DMS79 (cell line): Measurements from ENCODE around the gene VGLL2.
"Not testable (repeated sequence)": the region's sequence is repeated elsewhere in the genome, so short reads cannot be mapped to it uniquely, and the experiment has no call there.

Experiments used
- DNase-seq: peaks from one replicate; lab custom pipeline; 2025; lab: John Stamatoyannopoulos, UW

Gene VGLL2

GRCh38 chr6:117265410-117266256, at the start of gene VGLL2:
TSS of gene VGLL2 (plus strand) at chr6:117265558. CDS start at chr6:117265764, 206 bp downstream.
- peak; percentile 19 for DNase-seq

GRCh38 chr6:117222861-117223260, 42.5 kb upstream of the VGLL2 start:
- DNase-seq: no peak

DNA sequence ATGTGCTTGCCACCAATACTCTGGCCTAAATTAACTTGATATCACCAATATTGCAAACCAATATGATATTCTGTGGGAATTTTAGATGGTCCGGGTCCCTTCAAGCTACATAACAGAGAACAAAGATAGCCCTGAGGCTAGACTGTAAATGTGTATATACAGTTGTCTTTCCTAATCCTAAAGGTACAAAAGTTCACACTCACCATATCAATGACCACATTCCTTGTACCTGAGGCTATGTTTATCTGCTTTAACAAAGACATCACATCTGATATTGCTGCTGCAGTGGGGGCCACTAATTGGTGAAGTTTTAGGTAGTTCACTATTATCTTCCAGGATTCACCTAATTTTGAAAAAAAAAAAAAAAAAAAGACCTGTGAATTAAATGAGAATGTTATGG, 38.6 kb upstream of the VGLL2 start:
- no peak for DNase-seq

GRCh38 chr6:117227245-117227962, 38.0 kb upstream of the VGLL2 start:
- DNase-seq: no peak

DNA sequence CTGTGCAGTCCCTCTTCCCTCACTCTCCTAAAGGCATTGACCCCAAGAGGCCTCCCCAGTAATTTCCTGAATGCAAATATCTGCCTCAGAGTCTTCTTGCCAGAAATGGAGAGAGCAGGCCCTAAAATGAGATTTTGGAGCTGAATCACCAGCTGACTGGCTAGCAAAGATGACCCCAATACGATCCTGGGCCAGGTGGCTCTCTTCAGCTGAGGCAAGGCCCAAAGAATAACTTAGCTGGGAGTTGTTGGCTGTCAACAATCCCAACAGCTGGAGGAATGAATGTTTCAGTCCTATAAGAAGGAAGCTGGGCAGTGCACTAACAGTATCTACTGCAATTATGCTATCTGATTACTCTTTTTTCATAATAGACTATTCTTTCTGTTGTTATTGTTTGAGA, 37.2 kb upstream of the VGLL2 start:
- no peak for DNase-seq

GRCh38 chr6:117229870-117230269, 35.5 kb upstream of the VGLL2 start:
- no peak for DNase-seq

DNA sequence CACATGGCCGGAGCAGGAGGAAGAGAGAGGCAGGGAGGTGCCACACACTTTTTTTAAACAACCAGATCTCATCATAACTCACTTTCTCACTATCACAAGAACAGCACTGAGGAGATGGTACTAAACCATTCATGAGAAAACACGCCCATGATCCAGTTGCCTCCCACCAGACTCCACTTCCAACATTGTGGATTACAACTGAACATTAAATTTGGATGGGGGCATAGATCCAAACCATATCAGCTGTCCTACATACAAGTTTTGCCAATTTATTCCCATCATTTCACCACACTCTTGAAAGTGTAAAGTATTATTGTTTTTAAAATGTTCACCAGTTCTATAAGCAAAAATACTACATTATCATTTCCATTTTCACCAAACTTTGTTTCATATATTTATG, 33.9 kb upstream of the VGLL2 start:
- DNase-seq: no peak

DNA sequence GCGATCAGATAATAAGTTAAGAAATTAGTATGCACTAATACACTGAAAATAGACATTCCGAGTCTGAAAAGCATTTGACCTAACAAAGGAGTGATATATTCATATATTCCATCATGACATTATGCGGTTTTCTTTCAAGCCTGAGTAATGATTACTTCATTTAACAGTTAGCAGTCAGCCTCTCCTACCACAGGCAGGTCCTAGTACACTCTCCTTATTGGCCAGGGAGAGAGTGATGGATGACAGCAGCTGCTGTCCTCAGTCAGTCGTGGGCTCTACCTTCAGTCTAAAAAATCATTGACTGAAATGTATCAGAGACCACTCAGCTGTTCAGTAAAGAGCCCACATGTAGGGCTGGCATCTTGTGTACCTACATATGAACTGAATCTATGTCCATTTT, 33.2 kb upstream of the VGLL2 start:
- no peak for DNase-seq

DNA sequence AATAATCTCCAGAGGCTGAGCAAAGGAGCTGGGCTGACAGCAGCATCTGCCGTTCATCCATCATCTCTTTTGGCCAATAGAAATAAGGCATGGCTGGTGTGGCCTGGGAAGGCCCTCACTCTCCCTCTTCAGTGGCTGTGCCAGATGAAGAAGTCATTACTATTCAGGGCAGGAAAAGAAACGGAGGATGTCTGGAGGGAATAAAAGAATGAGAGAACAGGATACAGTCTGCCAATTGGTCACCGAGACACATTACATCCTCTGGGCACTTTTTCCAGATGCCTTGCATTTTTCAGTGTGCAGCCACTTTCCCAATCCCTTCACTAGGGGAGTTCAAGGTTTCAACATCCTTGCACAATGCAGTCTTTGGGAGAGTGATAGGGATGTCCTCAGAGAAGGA, 32.2 kb upstream of the VGLL2 start:
- no peak for DNase-seq

DNA sequence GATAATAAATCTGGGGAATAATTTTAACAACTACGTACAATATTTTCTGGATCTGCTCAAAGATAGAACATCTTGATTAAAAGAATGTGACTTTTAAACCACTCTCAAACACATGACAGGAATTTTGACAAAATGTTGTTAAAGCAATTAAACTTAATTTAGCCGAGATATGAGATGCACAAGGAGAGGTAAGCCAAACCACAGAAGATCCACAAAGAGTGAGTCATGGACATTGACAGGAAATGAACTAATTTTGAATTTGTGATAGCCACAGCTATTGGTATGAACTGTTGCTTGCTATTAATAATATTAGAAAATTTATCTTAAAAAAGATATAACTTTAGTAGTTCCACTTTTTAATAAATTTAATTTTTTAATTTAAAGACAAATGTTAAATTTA, 27.8 kb upstream of the VGLL2 start:
- no peak for DNase-seq

GRCh38 chr6:117244571-117244970, 20.8 kb upstream of the VGLL2 start:
- not testable (repeated sequence) for DNase-seq

GRCh38 chr6:117244979-117245378, 20.4 kb upstream of the VGLL2 start:
- DNase-seq: not testable (repeated sequence)

DNA sequence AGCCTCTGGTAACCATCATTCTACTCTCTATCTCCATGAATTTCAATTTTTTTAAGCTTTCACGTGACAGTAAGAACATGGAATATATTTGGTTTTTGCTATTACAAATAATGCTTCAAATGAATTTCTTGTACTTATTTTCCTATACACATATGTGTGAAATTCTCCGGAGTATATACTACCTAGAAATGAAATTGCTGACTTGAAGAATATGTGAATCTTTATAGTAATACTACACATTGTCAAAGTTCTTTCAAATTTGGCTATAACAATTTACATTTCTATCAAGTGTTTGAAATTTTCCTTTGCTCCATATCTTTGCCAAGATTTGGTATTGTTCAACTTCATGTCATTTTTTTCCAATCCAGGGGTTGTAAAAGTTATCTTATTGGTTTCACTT, 11.6 kb upstream of the VGLL2 start:
- no peak for DNase-seq

- DNase-seq: no peak
These were observed 2.6 kb upstream of the VGLL2 start for GRCh38 chr6:117262799-117263198.

- no peak for DNase-seq
These were observed 1.9 kb upstream of the VGLL2 start for GRCh38 chr6:117263353-117263927.

GRCh38 chr6:117264369-117264691, 1.0 kb upstream of the VGLL2 start:
- no peak for DNase-seq

DNA sequence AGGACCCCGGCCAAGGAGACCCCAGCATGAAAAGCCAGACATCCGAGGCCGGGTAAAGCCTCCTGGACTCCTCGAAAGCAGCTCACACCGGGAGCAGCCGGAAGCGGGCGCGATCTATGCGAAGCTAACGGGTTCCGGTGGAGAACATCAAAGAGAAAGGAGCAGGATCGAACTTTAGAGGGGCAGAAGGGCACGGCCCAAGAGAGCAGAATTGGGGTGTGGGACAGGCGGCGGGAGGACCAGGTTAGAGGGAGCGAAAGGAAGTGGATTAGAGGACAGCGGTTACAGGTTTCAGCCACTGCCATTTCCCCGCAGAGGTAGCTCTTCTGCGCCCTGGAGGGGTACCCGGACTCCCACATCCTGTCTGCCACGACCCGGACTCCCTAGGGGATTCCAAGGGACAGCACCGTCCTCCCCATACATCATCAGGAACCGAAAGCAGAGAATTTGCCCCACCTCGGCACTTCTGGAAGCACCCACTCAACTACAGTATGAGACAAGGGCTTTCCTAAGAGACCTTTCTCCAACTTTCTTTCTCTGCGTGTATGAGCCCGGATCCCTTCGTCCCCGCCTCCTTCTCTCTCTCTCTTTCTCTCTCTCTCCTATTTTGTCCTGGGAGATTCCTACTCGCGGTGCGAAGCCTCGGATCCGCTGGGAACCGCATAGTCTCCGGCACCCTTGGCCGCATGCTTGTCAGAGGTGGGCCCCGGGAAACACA, 507 bp upstream of the VGLL2 start:
- DNase-seq: no peak

DNA sequence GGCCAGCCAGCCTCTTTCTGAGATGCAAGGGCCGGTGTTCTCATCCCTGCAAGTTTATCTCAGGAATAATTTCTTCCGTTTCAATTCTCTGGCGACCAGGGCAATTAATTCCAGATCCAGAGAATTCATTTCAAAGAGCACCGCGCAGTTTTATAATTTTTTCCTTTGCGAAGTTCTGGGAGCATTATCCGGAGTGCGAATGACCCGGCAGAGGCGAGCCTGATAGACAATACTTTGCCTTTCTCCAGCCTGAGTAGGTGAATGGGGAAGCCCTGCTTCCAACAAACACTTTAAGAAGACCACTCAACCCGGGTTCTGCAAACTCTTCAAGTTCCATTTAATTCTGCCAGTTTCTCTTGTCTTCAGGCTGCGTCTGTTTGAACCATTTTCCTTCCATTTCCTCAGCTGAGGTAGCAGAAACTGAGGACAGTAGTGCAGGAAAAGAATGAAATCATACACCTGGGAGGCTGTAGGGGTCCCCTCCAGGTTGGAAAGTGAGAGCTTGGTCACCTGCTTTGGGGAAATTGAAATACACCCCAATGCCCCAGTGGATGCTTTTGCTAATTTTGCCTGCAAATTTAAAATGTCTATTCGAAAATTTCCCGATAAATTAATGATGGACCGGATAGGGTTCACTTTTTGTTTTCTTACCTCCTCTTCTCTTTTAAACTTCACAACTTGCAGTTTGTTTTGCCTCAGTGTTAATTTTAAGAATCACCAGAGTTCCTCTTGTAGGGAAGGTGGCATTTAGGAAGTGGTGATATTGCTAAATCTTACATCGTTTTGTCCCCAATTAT, 1.1 kb downstream of the VGLL2 start:
- DNase-seq: no peak

DNA sequence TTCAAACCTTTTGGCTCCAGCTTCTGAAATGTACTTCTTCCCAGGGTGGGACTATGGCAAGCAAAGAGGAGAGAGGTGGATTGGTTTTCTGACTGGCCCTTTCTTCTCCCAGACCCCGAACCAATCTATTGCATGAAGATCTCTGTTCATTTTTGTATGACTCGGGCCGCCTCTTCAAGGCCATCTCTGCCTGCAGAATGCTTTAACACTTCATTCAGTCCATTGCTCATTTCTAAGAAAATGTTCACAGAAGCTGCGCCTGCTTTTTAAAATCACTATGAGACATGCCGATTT, 1.6 kb downstream of the VGLL2 start:
- DNase-seq: no peak

DNA sequence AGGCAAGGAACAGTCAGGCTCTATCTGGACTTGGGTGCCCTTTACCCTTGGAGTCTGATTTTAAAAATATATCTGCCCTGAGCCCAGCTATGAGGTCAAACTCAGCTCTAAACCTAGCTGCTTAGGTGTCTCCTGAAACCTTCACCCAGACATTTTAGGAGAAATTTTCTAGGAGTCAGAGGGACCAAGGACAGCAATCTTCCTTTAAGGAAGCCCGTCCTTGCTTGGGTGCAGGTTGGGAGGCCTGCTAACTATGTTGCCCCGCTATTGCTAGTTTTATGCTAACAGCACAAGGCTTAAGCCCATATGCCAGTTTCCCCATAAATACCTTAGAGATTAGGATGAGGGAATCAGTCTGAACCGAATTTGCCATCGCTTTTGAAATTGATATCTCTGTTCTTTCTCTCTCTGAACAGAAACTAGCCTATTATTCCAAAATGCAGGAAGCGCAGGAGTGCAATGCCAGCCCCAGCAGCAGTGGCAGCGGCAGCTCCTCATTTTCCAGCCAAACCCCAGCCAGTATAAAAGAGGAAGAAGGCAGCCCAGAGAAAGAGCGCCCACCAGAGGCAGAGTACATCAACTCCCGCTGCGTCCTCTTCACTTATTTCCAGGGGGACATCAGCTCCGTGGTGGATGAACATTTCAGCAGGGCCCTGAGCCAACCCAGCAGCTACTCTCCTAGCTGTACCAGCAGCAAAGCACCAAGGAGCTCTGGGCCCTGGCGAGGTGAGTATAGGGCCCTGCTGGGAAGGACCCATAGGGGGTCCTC, 2.6 kb downstream of the VGLL2 start:
- no peak for DNase-seq

DNA sequence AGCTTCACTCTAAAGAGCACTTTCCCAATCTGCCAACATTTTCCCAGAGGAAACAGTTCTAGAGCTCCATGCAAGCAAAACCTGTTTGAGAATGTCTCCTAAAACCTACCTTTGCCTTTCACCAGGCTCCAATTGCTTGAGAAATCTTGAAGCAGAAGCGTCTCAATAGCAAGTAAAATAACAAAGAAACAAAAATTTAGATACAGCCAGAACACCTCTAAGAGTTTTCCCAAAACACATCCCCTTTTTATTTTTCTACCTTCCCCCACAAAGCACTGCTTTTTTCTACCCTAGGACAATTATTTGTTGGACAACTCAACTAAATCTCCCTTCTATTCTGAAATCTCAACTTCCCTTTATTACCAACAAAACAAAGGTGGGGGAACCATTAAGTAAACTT, 3.6 kb downstream of the VGLL2 start:
- no peak for DNase-seq
